Tibial nerve (tissue), 4 donors: ENCODE results near the gene UGT2B17.
"Not testable (repeated sequence)": the region's sequence is repeated elsewhere in the genome, so short reads cannot be mapped to it uniquely, and the experiment has no call there.

Experiments used
- CTCF ChIP-seq, 5 experiments: fragments of 200-600 bp in 3 of 5; fragments of 450-650 bp in 2 of 5; sonication (generic) in 3 of 5; IDR thresholded peaks; one replicate each; pipeline ENCODE4 v1.5.1; 2016 to 2019; ENCODE audit warnings: antibody characterized with exemption in 5 of 5, mild to moderate bottlenecking in 3 of 5, moderate library complexity in 2 of 5
- EP300 ChIP-seq, 2 donors: sonication (generic); formaldehyde crosslinking; IDR thresholded peaks; one replicate each; pipeline ENCODE4 v1.6.1; 2017; ENCODE audit warnings: antibody characterized with exemption in 2 of 2, mild to moderate bottlenecking in 1 of 2
- POLR2A ChIP-seq, 2 donors: fragments of 450-650 bp; IDR thresholded peaks; one replicate each; pipeline ENCODE4 v1.6.1; 2017; ENCODE audit warnings: antibody characterized with exemption in 2 of 2, mild to moderate bottlenecking in 2 of 2, moderate library complexity in 2 of 2

- TF ChIP-seq POLR2A, CTCF, EP300 (IDR thresholded peaks at IDR 0.05): not testable (repeated sequence)
Measured at GRCh38 chr4:68568535-68568934, 7.6 kb downstream of the UGT2B17 start.
